ENCODE data around the gene PLPP6. TPM values are rescaled to one million over a fixed set of nuclear protein-coding genes. Genes with fewer than 3 reads are reported as not detected.
A peak's percentile ranks its signal among the peaks of the same experiment; 100 is the strongest.

PLPP6 gene
- polyA plus RNA-seq, 1 donor (not counting 4 experiments of a cell fraction or from before 2014, with no cell fraction given), result 7.7 TPM

DNA sequence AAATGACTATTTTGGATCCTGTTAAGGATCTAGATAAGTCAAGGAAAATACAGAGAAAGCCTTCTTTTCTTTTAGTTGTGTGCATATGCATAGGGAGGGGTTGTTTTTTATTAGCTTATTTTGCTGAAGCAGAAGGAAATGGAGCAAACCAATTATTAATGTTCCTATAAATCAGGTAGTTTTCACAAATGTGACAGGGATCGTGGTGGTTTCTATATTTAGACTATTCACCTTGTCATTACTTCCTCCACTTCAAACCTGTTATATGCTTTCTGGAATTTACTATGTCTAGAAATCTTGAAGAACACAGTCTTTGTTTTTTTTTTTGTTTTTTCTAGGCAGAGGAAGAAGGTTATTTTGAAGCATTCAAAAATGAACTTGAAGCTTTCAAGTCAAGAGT is 39.4 kb downstream of the PLPP6 start:
- Histone ChIP-seq H4K20me1 (ENCODE audit: control insufficient read depth, extremely low read depth, insufficient read depth, low read length) (no peaks in the 10 kb centered on the region), H3K4me3 (ENCODE audit: control insufficient read depth in 2 of 3, extremely low read depth in 1 of 3, insufficient read depth in 2 of 3, low read depth in 1 of 3, low read length in 3 of 3) (no peak overlapping the region), H3K9ac (ENCODE audit: control insufficient read depth, extremely low read depth, insufficient read depth, low read length) (no peak overlapping the region), H3K36me3 (ENCODE audit: control insufficient read depth in 2 of 2, extremely low read depth in 1 of 2, insufficient read depth in 2 of 2, low read length in 2 of 2) (peaks cover 1 to 3% of the 10 kb centered on the region in 2 experiments), H3K9me1 (ENCODE audit: control insufficient read depth, extremely low read depth, insufficient read depth, low read length) (no peaks in the 10 kb centered on the region), H3K4me2 (ENCODE audit: control insufficient read depth, extremely low read depth, insufficient read depth, low read depth, low read length) (no peak overlapping the region), H3K4me1 (ENCODE audit: control insufficient read depth, extremely low read depth, insufficient read depth, low read length) (peaks cover 14% of the 10 kb centered on the region), H2AFZ (ENCODE audit: control insufficient read depth, low read length) (no peak overlapping the region), H3K27me3 (ENCODE audit: control insufficient read depth, extremely low read depth, insufficient read depth, low read length) (no peaks in the 10 kb centered on the region), H3K79me2 (ENCODE audit: control insufficient read depth, insufficient read depth, low read length) (no peaks in the 10 kb centered on the region), H3K27ac (ENCODE audit: control insufficient read depth, insufficient read depth, low read length) (no peak overlapping the region), H3K9me3 (ENCODE audit: control insufficient read depth, low read depth, low read length) (no peaks in the 10 kb centered on the region)
- TF ChIP-seq, protein P1, sequence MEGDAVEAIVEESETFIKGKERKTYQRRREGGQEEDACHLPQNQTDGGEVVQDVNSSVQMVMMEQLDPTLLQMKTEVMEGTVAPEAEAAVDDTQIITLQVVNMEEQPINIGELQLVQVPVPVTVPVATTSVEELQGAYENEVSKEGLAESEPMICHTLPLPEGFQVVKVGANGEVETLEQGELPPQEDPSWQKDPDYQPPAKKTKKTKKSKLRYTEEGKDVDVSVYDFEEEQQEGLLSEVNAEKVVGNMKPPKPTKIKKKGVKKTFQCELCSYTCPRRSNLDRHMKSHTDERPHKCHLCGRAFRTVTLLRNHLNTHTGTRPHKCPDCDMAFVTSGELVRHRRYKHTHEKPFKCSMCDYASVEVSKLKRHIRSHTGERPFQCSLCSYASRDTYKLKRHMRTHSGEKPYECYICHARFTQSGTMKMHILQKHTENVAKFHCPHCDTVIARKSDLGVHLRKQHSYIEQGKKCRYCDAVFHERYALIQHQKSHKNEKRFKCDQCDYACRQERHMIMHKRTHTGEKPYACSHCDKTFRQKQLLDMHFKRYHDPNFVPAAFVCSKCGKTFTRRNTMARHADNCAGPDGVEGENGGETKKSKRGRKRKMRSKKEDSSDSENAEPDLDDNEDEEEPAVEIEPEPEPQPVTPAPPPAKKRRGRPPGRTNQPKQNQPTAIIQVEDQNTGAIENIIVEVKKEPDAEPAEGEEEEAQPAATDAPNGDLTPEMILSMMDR (optimal IDR thresholded peaks at IDR 0.05 in 1 of 3, IDR thresholded peaks at IDR 0.05 in 1 of 3, conservative IDR thresholded peaks at IDR 0.05 in 1 of 3; ENCODE audit: extremely low read depth in 1 of 3, insufficient read depth in 2 of 3, low read length in 3 of 3), result no peak
- no peak for TF ChIP-seq EZH2 (IDR thresholded peaks at IDR 0.05; ENCODE audit: low read length)
- DNase-seq (ENCODE audit: low read depth, low spot score), result no peak
- FAIRE-seq, result no peak
- dilution Hi-C loops (cut with MboI; ENCODE audit: extremely low pct_ligation_motif_present, low sequenced_read_pairs), result no loop called here

DNA sequence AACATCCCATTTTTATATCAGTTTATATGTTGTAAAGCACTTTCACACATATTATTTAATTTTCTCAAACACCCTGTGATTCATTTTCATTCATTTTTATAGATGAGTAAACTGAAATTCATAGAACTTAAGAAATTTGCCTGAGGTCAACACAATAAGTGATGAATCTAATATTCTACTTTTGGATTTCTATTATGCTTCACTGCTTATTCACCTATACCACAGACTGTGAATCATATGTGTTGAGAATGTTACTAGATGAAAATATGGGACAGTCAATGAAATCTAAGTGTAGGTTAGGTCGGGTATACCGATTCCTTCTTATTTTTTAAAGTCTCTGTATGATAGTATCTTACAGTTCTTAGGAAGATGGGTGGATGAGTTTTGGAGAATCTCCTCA is 42.0 kb downstream of the PLPP6 start:
- no peak overlapping the region for H3K9ac ChIP-seq (ENCODE audit: control insufficient read depth, extremely low read depth, insufficient read depth, low read length)
- H2AFZ ChIP-seq (ENCODE audit: control insufficient read depth, low read length), result no peak overlapping the region
- FAIRE-seq (peak; percentile 5), DNase-seq (ENCODE audit: low read depth, low spot score) (no peak)
- H3K9me1 ChIP-seq (ENCODE audit: control insufficient read depth, extremely low read depth, insufficient read depth, low read length), result no peaks in the 10 kb centered on the region
- peak overlapping the region; percentile 41 for H3K4me2 ChIP-seq (ENCODE audit: control insufficient read depth, extremely low read depth, insufficient read depth, low read depth, low read length)
- no peaks in the 10 kb centered on the region for H3K9me3 ChIP-seq (ENCODE audit: control insufficient read depth, low read depth, low read length)
- H3K27ac ChIP-seq (ENCODE audit: control insufficient read depth, insufficient read depth, low read length), result peak overlapping the region; percentile 60
- no peaks in the 10 kb centered on the region for H3K27me3 ChIP-seq (ENCODE audit: control insufficient read depth, extremely low read depth, insufficient read depth, low read length)
- peaks cover 0 to 4% of the 10 kb centered on the region in 2 experiments for H3K36me3 ChIP-seq (ENCODE audit: control insufficient read depth in 2 of 2, extremely low read depth in 1 of 2, insufficient read depth in 2 of 2, low read length in 2 of 2)
- peaks cover 14% of the 10 kb centered on the region for H3K4me1 ChIP-seq (ENCODE audit: control insufficient read depth, extremely low read depth, insufficient read depth, low read length)
- H3K79me2 ChIP-seq (ENCODE audit: control insufficient read depth, insufficient read depth, low read length), result no peaks in the 10 kb centered on the region
- TF ChIP-seq EZH2 (IDR thresholded peaks at IDR 0.05; ENCODE audit: low read length), result no peak
- TF ChIP-seq, protein P1 (optimal IDR thresholded peaks at IDR 0.05 in 1 of 3, IDR thresholded peaks at IDR 0.05 in 1 of 3, conservative IDR thresholded peaks at IDR 0.05 in 1 of 3; ENCODE audit: extremely low read depth in 1 of 3, insufficient read depth in 2 of 3, low read length in 3 of 3), result no peak
- no peak overlapping the region for H3K4me3 ChIP-seq (ENCODE audit: control insufficient read depth in 2 of 3, extremely low read depth in 1 of 3, insufficient read depth in 2 of 3, low read depth in 1 of 3, low read length in 3 of 3)
- H4K20me1 ChIP-seq (ENCODE audit: control insufficient read depth, extremely low read depth, insufficient read depth, low read length), result no peaks in the 10 kb centered on the region
- dilution Hi-C loops (cut with MboI; ENCODE audit: extremely low pct_ligation_motif_present, low sequenced_read_pairs), result no loop called here

Data from keratinocyte (primary cell).